8988T (cell line): ENCODE results near the gene VWA7.

Experiments
- DNase-seq: peaks from one replicate; pipeline ENCODE4 v3.0.0; 2011

The VWA7 gene

DNA sequence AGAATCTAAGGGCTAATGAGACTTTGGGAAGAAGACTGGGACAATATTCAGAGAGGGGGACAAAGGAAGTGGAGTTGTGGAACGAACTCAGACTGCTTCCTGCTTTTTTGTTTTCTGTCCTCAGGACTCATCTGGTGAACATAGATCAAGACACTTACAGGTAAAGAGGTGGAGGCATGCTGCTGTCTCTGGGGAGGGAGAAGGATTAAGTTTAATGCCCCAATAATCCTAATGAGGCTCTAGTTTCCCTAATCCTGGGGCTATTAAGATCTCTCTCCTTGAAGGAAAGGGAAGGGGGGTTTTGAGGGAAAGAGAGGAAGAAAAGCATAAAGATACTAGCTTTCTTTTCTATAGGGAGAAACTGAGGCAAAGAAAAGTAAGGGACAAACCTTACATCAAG is 32.7 kb downstream of the VWA7 start:
- DNase-seq = no peak

- DNase-seq = no peak
Observed at GRCh38 chr6:31742894-31743293, 34.2 kb downstream of the VWA7 start.

DNA sequence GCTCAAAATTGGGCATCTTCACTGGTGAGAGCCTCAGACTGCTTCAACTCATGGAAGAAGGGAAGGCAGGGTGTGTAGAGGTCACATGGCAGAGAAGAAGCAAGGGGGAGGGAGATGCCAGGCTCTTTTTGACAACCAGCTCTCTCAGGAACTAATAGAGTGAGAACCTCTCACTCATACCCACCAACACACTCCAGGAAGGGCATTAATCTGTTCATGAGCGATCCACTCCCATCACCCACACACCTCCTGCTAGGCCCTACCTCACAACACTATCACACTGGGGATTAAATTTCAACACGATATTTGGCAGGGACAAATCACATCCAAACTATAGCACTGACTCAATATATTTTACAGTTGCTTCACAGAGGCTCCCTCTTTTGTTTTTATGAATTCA is 35.3 kb downstream of the VWA7 start:
- no peak for DNase-seq

- DNase-seq = no peak
Observed at GRCh38 chr6:31740397-31741223, 36.5 kb downstream of the VWA7 start.

DNA sequence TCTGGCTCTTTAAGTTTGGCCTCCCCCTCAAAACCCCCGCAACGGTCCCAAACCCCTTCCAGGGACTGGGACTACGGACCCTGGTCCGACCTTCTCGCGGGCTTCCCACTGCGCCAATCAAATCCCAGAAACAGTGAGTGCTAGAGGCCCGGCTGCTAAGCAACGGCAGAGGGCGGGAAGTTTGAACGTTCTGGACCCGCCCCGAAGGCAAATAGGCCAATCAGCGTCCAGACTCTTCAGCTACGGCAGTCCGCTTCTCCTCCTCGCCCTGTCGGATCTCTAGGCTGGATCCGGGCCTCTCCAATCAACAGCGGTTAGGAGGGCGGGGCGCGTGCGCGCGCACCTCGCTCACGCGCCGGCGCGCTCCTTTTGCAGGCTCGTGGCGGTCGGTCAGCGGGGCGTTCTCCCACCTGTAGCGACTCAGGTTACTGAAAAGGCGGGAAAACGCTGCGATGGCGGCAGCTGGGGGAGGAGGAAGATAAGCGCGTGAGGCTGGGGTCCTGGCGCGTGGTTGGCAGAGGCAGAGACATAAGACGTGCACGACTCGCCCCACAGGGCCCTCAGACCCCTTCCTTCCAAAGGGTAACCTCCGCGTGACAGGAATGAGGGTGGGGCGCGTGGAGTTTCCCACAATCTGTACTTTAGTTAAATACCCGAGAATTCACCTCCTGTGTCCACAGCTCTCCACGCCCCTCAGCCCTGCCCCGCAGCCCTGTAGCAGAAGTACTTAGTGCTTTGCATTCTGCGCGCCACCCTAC is 37.3 kb downstream of the VWA7 start, which contains the start of gene MSH5:
TSS of gene MSH5 (plus strand) at position 367 of the 758 bp plus-strand sequence. CDS start 462 bp downstream, outside the sequence.
- DNase-seq = peak; percentile 91

DNA sequence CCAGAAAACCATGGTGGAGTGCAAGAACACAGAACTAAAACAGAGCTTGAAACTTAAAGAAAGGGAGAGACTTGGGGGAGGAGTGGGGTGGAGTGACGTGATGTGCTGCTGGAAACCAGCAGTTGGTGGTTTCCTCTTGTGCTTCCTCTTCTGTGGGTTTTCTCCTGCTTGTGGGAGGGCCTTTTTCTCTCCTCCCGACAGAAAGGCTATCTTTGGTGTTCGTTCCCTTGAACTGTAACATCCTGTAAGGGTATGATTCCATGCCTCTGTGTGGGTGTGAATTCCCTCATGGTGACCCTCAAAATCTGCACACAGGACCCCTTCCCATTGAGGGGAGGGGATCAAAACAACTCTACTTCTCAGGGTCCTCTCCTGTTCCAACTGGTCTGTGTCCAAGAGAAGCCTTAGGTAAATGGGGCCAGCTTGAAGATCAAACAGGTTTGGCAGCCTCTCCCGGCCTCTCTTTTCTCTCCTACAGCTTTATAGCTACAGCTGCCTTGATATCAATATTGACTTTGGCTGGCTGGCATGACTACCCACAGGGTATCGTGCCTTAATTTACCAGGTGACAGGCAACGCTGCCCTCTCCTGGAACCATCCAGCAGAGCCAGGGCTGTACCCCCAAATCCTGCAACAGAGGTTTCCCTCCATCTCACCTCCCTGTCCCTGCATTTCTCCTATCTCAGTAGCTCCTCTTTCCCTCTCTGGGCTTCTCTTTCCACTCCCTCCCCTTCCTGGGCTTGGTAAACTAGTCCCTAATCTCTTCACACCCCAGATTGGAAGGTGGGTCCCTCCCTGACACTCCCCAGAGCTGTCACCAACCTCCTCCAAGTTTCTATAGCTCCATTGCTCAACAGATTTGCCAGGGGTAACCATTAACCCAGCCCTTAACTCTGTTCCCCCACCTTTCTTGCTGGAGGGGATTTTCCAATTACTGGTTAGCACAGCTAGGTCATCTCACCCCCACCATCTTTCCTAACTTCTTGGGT is 38.8 kb downstream of the VWA7 start:
- DNase-seq = no peak

DNA sequence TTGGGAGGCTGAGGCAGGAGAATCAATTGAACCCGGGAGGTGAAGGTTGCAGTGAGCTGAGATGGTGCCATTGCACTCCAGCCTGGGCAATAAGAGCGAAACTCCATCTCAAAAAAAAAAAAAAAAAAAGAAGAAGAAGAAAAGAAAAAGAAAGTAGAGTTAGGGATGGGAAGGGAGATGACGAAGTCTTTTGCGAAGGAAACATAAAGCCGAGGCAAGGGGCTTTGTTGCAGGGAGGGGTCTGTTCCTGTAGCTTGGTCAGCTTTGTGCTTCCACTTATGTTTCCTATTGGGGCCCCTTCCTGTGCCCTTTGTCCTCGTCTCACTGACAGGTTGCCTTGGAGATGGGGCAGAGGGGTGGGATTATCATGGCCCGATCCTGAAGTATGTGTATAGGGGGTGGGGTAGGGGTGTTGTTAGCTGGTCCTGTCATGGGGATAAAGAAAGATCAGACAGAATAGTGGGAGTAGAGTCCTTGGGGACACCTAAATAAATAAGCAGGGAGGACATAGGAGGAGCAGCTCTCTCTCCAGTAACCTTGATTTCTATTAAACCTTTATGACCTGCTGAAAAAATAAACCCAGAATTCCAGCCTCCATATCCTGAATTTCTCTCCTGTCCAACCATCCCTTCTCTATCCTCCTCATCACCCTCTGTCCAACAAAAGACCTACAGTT is 39.7 kb downstream of the VWA7 start:
- no peak for DNase-seq

DNA sequence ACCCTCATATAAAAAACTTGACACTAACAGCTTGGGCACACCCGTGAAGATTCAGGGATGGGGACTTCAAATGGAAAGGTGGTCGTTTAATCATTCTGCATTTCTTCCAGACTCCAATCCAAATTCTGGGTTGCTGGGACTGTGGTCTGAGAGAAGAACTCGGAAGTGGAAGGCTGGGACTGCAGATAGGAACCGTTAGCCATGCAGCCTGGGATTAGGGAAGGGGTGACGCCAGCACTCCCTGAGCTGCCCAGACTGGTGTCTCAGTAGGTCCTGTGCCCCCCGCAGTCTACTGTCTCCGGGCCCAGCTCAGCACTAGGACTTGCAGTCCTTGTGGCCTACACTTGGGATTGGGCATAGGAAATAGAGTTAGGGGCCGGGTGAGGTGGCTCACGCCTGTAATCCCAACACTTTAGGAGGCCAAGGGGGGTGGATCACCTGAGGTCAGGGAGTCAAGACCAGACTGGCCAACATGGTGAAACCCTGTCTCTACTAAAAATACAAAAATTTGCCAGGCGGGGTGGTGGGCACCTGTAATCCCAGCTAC is 40.3 kb downstream of the VWA7 start:
- no peak for DNase-seq

DNA sequence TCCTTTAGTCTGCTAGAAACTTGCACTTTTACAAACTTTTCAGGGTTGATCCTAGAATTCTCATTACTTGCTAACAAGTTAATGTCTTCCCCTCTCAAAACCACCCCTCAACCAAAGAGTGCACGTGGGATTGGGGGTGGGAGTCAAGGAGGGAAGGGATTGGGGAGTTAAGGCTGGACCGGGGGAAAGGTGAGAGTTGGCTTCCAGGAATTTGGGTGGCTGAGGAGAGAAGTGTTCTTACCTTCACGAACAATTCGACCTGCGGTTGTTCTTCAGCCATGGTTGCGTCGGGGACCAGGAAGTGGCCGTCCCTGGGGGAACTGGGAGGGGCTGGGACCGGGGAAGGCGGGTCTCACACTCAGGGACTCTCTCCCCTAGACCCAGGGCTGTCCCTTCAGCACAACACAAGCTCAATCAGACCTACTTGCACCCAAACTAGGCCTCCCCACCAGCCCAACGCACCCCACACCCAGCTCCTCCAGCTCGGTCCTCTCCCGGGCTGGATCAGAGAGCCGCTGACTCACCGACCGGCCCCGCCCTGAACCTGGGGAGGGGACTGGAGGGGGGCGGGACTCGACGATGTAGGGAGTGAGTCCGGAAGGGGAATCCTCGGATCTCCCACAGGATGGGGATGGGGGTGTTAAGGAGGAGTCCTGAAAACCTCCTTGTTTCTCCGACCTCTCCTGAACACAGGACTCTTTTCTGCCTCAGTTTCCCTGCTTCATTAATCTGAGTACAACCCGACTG is 40.9 kb downstream of the VWA7 start, which contains the start of gene CLIC1:
TSS of gene CLIC1 (minus strand) at position 510 of the 747 bp plus-strand sequence. CDS start at position 280, 230 bp downstream.
- peak; percentile 88 for DNase-seq

DNA sequence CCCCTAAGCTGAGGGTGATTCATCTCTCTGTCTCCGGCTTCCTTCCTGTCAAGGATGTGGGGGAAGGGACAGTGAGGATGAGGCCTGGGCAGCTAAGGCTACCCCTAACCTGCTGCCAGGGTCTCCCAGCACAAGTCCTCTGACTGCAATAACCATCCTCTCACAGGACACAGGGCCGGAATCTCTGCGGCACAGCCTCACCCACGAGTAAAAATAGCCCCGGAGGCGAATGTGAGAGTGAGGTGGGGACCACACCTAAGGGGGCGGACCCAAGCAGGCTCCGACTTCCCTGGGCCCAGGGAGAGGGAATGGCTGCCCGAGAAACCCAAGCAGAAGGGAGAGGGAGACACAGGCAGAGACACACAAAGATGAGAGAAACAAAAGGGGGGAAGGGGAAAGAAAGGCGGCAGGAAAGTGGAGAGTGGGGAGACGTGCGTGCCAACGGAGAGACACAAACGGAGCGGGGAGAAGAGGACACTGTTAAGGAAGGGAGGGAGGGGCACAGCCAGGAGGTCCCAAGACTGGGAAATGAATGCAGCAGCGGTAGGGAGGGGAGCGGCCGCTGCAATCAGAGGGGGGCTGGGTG is 42.2 kb downstream of the VWA7 start:
- peak; percentile 82 for DNase-seq

DNA sequence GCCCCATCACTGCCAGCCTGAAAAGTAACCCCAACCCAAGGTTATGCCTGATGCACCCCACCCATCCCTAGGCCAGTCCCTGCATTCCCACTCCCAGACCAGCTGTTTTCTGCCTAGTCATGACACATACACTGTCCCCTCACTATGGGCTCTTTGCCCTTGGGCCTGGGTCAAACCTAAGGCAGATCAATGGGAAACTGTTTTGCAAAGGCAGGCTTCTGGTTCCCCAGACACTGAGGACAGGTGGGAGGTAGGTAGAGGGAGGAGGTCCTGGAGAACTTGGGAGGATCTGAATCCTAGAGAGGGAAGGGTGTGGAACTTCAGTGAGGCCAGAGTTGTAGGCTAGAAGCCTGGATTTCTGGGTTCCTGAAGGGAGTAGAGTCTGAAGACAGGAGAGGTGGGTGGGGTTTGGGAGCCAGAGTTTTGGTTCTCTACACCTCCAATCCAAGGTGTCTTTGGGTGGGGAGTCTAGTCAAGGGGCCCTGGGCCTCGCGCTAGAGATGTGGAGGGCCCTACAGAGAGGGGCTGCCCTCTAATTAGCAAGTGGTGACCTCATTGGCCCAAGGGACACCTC is 42.8 kb downstream of the VWA7 start:
- DNase-seq = no peak

DNA sequence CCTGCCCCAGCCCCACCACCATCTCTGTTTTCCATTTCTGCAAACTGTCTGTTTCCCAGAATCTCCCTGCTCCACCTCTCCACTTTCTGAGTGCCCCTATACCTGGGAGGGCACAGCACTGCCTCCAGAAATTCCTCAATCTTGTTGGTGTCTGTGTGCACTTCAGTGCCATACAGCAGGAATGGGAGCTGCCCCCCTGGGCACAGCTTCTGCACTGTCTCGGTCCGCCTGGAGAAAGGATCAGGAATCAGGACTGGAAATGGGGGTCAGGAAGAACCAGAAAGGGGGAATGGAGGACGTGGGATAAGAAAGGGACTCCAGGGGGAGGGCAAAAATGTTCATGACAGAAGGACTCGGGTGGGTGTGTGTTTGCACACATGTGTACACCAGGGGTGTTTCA is 43.4 kb downstream of the VWA7 start:
- no peak for DNase-seq

DNA sequence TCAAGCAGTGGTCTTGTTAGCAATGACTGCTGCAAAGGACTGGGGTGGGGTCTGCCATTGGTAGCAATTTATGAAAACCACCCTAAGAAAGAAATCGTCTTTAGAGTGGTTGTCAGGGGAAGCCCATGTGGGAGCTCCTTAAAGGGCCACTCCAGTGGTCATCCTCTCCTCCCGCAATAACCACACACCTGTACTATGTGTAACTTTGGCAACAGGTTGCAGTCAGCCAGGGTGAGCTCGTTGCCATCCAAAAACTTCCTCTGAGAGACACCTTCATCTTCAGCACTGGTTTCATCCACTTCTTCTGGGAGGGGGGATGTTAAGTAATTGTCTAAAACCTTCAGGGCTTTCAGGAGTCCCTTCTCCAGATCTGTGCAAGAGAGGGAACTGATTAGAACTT is 45.1 kb downstream of the VWA7 start:
- no peak for DNase-seq

DNA sequence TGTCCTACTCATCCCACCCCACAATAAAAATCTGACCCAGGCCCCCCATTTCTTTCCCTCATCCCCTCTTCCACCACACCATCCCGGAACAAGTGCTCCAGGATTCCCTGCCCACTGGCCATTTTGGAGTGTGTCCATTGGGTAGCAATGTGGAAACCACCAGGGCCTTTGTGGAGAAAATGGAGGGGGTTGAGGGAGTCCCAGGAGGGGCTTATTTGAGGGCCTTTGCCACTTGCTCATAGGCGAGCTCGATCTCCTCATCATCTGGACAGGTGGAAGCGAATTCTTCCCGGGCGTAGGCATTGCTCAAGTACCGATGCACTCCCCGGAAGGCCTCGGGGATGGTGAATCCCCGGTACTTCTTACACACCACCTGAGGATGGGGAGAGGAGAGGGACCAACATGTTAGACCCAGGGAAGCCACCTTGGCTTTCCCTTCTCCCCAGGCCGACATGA is 46.5 kb downstream of the VWA7 start:
- DNase-seq = no peak

DNA sequence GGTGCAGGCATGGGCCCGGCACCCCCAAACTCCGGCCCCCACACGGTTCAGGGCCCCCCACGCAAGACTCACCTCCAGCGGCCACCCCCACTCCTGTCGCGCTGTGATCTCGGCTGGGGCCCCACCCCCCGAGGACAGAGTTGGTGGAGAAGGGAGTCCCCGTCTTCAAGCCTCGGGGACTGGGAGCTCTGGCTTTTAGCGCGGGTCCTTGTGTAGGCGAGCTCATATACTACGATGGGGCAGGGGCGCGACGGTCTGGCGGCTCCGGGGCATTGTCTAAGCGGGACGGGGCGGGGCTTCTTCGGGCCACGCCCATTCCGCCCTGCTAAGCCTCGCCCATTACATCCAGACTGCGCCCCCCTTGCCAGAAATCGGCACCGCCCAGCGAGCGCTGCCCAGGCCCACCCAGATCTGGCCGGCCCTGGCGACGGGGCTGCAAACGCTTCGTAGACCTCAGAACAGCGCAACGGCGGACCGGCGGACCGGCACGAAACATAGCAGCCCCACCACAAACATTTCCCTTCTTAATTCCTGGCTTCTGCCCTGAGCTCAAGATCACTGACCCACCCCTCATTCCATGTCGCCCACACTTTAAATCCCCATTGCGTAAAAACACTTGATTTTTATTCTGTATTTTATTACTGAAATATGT is 47.0 kb downstream of the VWA7 start:
- DNase-seq = peak; percentile 84

DNA sequence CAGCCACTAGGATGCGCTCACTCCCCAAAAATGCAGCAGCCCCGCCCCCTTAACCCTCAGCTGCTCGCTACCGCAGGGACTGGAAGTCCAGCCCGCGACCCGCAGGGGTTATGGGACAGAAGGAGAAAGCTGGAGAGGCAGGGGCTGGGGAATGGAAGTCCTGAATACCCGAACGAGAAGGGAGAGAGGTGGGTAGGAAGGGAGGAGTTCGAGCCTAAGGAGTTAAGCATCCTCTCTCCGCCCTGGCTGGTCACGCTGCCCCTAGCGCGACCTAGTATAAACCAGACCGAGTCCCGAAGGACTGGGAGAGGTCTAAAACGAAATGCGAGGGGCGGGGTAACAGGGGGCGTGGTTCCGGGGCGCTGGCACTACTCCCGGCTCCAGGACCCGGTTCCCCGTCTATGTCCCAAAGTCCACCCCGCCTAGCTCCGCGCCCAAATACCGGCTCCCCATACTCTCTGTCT is 47.6 kb downstream of the VWA7 start:
- peak; percentile 89 for DNase-seq

GRCh38 chr6:31728767-31729514 is 48.2 kb downstream of the VWA7 start, which contains the start of gene DDAH2:
TSS of gene DDAH2 (minus strand) at chr6:31729299. CDS start at chr6:31729161, 138 bp downstream.
- DNase-seq = no peak
